Pancreas (tissue), 10 donors: ENCODE data around the gene LYZL1. TPM values are rescaled to one million over a fixed set of nuclear protein-coding genes. Genes with fewer than 3 reads are reported as not detected.

Experiments
- ATAC-seq, 4 donors: fragments of 200-7000 bp; cut with Tn5 transposase; one replicate each; pipeline versions ENCODE4 v1.8.0 to v1.9.1; 2020; ENCODE audit warnings: mild to moderate bottlenecking in 4 of 4, moderate library complexity in 4 of 4
- DNase-seq, 6 donors: peaks; one replicate each; pipeline ENCODE4 v3.0.0-alpha.2; 2020
- FAIRE-seq: peaks from 2 replicates; lab custom pipeline; 2012; peaks lifted over from hg19 to GRCh38; lab: Jason Lieb, UNC
- H3K27ac ChIP-seq, 4 donors: fragments of 200-600 bp; sonication (generic); 1 replicate in 3 of 4; 2 replicates in 1 of 4; pipeline versions ENCODE4 v1.5.0 to v1.8.0; 2020
- H3K27me3 ChIP-seq, 4 donors: fragments of 200-600 bp; one replicate each; pipeline ENCODE4 v1.8.0; 2021
- H3K36me3 ChIP-seq, 3 donors: fragments of 200-600 bp; sonication (generic) in 1 of 3; one replicate each; pipeline versions ENCODE4 v1.5.0 to v1.8.0; 2020 to 2021
- H3K4me1 ChIP-seq, 3 donors: fragments of 200-600 bp; one replicate each; pipeline ENCODE4 v1.8.0; 2021
- H3K4me3 ChIP-seq, 4 donors: fragments of 200-600 bp; sonication (generic) in 2 of 4; one replicate each; pipeline versions ENCODE4 v1.5.0 to v1.8.0; 2020 to 2021
- H3K9me3 ChIP-seq, 4 donors: fragments of 200-600 bp; one replicate each; pipeline ENCODE4 v1.8.0; 2021
- WGBS, 2 donors: extraction: QIAGEN DNeasy Blood & Tissue Kit; methylation state at CpG; one replicate each; pipeline ENCODE4 v1.1.7; 2013; 5-methylcytosine and 5-hydroxymethylcytosine counted together
- intact Hi-C, 3 donors: fragments of 100-400 bp; cut with DNase I; formaldehyde crosslinking; loops; one replicate each; pipeline versions ENCODE4 v1.11.1 to v1.14.2; 2022
- polyA plus RNA-seq, 2 donors: library from polyadenylated mRNA; stranded (reverse); fragments of 200-250 nt; gene quantifications; one replicate each; pipeline ENCODE4 v1.2.3, GENCODE V29; 2013
- total RNA-seq, 6 donors: library from RNA; stranded (reverse); fragmentation: NEBNext Ultra II Directional in 4 of 6; extraction: Animal tissue kit (Norgen Biotek cat#: 25700) in 4 of 6; gene quantifications; one replicate each; pipeline versions ENCODE4 v1.2.1 to v1.2.4, GENCODE V29; 2021 to 2023
- TF ChIP-seq, protein P1 (sequence below), 4 donors: fragments of 200-600 bp; sonication (generic) in 3 of 4; IDR thresholded peaks; one replicate each; pipeline versions ENCODE4 v1.5.0 to v1.8.0; 2021; ENCODE audit warnings: antibody characterized with exemption in 4 of 4
- donor health status: healthy with polysubstance abuse.
- donor health status: DM: no; HTN: no; CAD: no; lungs with moderate emphysema.
- donor health status: DM: no; HTN: no; CAD: no.
- donor health status: control.
- donor health status: control.
- donor health status: Bipolar disorder and iron deficiency.
- donor health status: DM: yes; HTN: yes; CAD: no.
- donor health status: DM: no; HTN: no; CAD: no.
- donor health status: DM: no; HTN: no; CAD: no.
- donor health status: DM: yes; HTN: yes; CAD: no.

Gene LYZL1
- total and polyA plus RNA-seq, 8 donors = not detected

DNA sequence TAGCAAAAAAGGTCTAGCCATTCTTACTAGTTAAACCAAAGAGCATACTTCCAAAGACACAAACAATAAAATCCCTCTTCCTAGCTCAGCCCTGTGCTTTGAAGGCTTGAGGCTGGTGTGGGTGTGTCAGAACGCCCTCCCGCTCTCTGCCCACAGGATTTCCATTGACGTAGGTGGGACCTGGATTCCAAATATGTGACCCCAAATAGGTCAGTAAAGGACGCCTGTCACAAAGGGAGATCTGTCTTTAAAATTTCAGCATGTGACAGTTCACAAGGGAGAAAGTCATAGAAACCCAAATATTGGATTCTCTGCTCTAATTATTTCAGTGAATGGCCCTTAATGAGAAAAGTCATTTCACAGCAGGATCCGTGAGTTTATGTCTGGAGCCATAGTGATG is 39.9 kb upstream of the LYZL1 start:
- DNase-seq = no peak
- TF ChIP-seq, protein P1, sequence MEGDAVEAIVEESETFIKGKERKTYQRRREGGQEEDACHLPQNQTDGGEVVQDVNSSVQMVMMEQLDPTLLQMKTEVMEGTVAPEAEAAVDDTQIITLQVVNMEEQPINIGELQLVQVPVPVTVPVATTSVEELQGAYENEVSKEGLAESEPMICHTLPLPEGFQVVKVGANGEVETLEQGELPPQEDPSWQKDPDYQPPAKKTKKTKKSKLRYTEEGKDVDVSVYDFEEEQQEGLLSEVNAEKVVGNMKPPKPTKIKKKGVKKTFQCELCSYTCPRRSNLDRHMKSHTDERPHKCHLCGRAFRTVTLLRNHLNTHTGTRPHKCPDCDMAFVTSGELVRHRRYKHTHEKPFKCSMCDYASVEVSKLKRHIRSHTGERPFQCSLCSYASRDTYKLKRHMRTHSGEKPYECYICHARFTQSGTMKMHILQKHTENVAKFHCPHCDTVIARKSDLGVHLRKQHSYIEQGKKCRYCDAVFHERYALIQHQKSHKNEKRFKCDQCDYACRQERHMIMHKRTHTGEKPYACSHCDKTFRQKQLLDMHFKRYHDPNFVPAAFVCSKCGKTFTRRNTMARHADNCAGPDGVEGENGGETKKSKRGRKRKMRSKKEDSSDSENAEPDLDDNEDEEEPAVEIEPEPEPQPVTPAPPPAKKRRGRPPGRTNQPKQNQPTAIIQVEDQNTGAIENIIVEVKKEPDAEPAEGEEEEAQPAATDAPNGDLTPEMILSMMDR (IDR thresholded peaks at IDR 0.05) = no peak
- H3K36me3 ChIP-seq = no peaks in the 10 kb centered on the region
- H3K9me3 ChIP-seq = no peaks in the 10 kb centered on the region
- H3K27me3 ChIP-seq = no peaks in the 10 kb centered on the region
- H3K4me1 ChIP-seq = no peaks in the 10 kb centered on the region
- H3K4me3 ChIP-seq = no peak overlapping the region
- no peak for FAIRE-seq
- ATAC-seq = no peak
- H3K27ac ChIP-seq = no peak overlapping the region
- intact Hi-C loops = no loop called here
- 67 to 81% methylated on average over 5 of the region's 5 CpGs for WGBS, 2 donors

DNA sequence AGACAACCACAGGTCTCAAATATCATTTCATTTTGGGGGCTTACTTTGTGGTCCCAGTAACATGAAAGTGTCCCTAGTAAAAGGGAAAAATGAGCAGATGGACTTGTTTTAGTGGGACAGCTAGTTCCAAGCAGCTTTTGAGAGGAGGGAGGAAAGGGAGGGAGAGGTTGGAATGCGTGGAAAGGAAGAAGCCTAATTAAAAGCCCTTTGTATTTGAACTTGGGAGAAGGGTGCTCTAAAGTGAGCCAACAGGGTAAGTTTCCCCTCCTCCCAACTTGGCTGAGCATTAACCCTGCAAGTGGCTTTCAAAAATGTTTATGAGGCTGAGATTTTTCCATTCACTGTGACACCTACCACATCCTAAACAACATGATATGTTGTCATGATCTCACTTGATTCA is 38.8 kb upstream of the LYZL1 start:
- no peak for FAIRE-seq
- Histone ChIP-seq H3K4me3 (no peak overlapping the region), H3K27ac (no peak overlapping the region), H3K4me1 (no peaks in the 10 kb centered on the region), H3K9me3 (no peaks in the 10 kb centered on the region), H3K27me3 (no peaks in the 10 kb centered on the region), H3K36me3 (no peaks in the 10 kb centered on the region)
- TF ChIP-seq, protein P1 (IDR thresholded peaks at IDR 0.05) = no peak
- no peak for DNase-seq
- ATAC-seq = no peak
- intact Hi-C loops = no loop called here
- WGBS, 2 donors = 13 to 25% methylated on average over 1 of the region's 1 CpG

DNA sequence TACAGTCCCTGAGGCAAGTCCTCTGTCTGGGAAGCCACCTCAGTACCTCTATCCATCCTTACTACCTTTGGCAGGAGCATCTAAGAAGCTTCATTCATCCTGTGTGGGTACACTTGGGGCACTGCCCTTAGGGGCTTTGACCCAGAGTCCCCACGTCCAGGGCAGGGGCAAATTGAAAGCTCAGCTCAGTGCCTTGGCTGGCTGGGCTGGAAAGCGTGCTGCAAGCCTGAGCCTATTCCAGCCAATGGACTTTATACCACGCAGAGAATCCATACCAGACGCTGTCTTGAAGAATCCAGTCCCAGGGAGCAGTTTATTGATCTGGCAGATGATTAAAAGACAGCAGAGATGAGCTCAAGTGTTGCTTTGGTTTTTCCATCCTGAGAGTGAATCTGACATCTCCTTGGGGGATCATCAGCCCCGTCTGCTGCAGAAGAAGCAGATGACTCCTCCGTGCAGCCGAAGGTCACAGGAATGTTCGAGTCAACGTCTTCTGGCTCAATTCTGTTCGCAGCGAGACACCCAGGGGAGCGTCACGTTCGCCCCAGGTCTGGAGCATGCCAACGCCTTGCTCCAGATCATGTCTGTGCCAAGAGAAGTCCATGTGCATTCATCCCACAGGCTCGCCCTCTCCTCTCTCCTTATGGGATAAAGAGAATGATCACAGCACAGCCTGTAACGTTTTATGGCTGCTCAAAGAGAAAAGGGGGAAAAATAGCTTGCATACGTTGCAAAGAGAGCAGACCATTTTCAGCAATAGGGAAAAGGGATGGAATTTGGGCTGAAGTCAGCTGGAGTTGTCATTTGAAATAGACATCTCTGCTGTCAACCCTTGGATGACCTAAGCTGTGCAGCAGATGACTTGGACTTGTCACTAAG is 35.8 kb upstream of the LYZL1 start:
- FAIRE-seq = no peak
- Histone ChIP-seq H3K27me3 (no peaks in the 10 kb centered on the region), H3K36me3 (no peaks in the 10 kb centered on the region), H3K4me3 (no peak overlapping the region), H3K9me3 (no peaks in the 10 kb centered on the region), H3K27ac (no peak overlapping the region), H3K4me1 (no peaks in the 10 kb centered on the region)
- intact Hi-C loops = no loop called here
- TF ChIP-seq, protein P1 (IDR thresholded peaks at IDR 0.05) = no peak
- DNase-seq = no peak
- ATAC-seq = no peak
- WGBS, 2 donors = 55 to 67% methylated on average over 18 of the region's 18 CpGs

DNA sequence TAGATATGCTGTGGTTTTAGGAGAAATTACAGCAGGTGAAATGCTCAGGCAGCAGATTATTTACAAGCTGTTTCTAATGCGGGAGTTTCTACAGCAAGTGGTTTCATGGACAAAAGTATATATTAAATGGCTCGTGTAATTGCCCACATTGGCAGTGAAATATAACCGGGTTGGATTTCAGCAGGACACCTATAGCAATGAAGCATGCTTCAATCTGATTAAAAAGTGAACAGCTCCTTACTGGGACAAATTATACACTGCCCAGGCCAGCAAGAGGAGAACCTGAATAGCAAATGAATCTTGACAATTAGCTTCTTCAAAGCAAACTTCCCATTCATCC is 35.2 kb upstream of the LYZL1 start:
- intact Hi-C loops = no loop called here
- ATAC-seq = no peak

More for the DNA sequence above, 35.2 kb upstream of the LYZL1 start:
- Histone ChIP-seq H3K36me3 (no peaks in the 10 kb centered on the region), H3K4me3 (no peak overlapping the region), H3K27ac (no peak overlapping the region), H3K4me1 (no peaks in the 10 kb centered on the region), H3K27me3 (no peaks in the 10 kb centered on the region), H3K9me3 (no peaks in the 10 kb centered on the region)
- TF ChIP-seq, protein P1 (IDR thresholded peaks at IDR 0.05) = no peak
- FAIRE-seq (no peak), DNase-seq (no peak)
- WGBS, 2 donors = 50 to 56% methylated on average over 3 of the region's 3 CpGs
